GM12874 (cell line): Measurements from ENCODE around the gene CFAP77.

Source experiments
- TF ChIP-seq, protein P1 (sequence below): IDR thresholded peaks from 2 replicates; pipeline ENCODE4 v1.5.1; 2011; ENCODE audit warnings: low read depth, mild to moderate bottlenecking, control low read depth, low read length, moderate library complexity; ENCODE audit not compliant: insufficient read depth

The CFAP77 gene

GRCh38 chr9:132579427-132579798 is 169.4 kb downstream of the CFAP77 start:
- TF ChIP-seq, protein P1, sequence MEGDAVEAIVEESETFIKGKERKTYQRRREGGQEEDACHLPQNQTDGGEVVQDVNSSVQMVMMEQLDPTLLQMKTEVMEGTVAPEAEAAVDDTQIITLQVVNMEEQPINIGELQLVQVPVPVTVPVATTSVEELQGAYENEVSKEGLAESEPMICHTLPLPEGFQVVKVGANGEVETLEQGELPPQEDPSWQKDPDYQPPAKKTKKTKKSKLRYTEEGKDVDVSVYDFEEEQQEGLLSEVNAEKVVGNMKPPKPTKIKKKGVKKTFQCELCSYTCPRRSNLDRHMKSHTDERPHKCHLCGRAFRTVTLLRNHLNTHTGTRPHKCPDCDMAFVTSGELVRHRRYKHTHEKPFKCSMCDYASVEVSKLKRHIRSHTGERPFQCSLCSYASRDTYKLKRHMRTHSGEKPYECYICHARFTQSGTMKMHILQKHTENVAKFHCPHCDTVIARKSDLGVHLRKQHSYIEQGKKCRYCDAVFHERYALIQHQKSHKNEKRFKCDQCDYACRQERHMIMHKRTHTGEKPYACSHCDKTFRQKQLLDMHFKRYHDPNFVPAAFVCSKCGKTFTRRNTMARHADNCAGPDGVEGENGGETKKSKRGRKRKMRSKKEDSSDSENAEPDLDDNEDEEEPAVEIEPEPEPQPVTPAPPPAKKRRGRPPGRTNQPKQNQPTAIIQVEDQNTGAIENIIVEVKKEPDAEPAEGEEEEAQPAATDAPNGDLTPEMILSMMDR = no peak

DNA sequence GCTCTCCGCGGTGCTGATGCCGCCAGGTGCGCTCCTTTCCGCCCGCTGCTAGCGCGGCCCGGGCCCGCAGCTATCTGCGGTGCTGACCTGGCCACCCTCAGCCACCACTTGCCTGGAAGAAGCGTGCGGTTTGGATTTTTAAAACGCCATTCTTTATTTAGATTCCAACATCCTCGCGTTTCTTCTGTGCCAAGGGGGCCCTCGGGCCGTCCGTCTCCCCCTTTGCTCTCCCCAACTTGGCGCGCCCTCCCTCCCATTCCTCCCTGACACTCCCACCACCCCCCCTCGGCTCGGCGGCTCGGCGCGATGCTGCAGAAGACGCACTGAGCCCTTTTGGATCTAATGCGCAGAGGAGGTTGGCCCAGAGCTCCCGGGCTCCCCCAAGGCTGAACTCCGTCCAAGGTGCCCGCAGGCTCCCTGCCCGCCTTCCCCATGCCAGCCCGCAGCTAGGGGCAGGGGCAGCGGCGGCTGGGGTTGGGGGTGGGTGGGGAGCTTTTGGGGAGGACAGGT is 172.3 kb downstream of the CFAP77 start, which contains the start of gene BARHL1:
Gene BARHL1 (plus strand): TSS at position 331 of the 510 bp plus-strand sequence. CDS start 192 bp downstream, outside the sequence.
- TF ChIP-seq, protein P1 = no peak

GRCh38 chr9:132582786-132583583 is 173.0 kb downstream of the CFAP77 start:
- TF ChIP-seq, protein P1 = no peak

- TF ChIP-seq, protein P1 = no peak
Observed at GRCh38 chr9:132583584-132584304, 173.7 kb downstream of the CFAP77 start.

GRCh38 chr9:132584601-132585560 is 174.9 kb downstream of the CFAP77 start:
- TF ChIP-seq, protein P1 = no peak

DNA sequence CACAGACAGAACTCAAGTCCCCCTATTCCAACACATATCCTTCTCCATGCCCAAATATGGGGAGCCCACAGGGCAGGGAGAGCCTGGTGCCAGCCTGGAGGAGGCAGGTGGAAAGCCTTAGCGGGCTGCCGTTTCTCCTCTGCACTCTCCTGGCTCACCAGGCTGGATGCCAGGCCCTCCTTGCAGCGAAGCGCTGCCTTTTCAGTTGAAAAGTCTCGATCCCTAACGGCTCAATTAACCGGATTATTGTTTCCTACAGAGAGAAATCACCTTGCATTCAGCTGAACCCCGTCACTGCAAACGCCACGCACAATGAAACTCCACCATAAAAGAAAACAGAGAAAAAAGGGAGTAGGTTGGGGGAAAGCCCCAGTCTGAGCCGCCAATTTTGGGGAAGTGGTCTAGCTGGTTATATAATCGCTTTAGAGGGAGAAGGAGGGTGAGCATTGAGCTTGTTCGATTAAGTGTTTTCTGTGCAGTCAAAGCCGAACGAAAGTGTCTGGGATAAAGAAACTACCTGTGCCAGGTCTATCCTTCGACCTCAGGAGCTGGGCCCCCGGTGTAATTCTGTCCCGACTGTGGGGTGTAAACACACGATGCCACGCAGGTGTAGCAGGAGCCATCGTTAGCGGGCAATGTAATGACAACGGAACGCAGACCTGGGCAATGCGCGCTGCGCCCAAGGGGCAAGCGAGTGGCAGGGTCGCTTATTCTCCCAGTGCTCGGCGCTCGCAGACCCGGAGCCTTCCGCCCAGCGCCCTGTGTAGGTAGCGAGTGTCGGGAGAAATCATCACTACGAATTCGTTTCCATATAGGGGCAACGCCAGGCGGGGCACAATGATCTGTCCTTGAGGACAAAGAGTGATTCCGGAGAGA is 176.2 kb downstream of the CFAP77 start:
- TF ChIP-seq, protein P1 = no peak
